ENCODE data around the gene FLT3LG. TPM values are rescaled to one million over a fixed set of nuclear protein-coding genes. Genes with fewer than 3 reads are reported as not detected.

Gene FLT3LG
- total RNA-seq, 1 donor from 2014 or later, result 11.3 TPM

- no peak for TF ChIP-seq CTCF (IDR thresholded peaks at IDR 0.05)
- H3K36me3 Mint-ChIP-seq (ENCODE audit: unreplicated experiment), result no peaks in the 10 kb centered on the region
- peaks cover 73% of the 10 kb centered on the region for H3K27me3 Mint-ChIP-seq (ENCODE audit: unreplicated experiment)
- no peak overlapping the region for H3K4me3 Mint-ChIP-seq (ENCODE audit: unreplicated experiment)
- H3K4me1 Mint-ChIP-seq (ENCODE audit: unreplicated experiment), result peaks cover 10% of the 10 kb centered on the region
- DNase-seq (ENCODE audit: extremely low spot score, unreplicated experiment), result no peak
- H3K27ac Mint-ChIP-seq (ENCODE audit: unreplicated experiment), result no peak overlapping the region
- no peaks in the 10 kb centered on the region for H3K9me3 Mint-ChIP-seq (ENCODE audit: unreplicated experiment)
Observed at GRCh38 chr19:49432141-49433073, 41.6 kb upstream of the FLT3LG start.

GRCh38 chr19:49433240-49433901, 40.6 kb upstream of the FLT3LG start:
- Mint-ChIP-seq H3K36me3 (ENCODE audit: unreplicated experiment) (no peaks in the 10 kb centered on the region), H3K27ac (ENCODE audit: unreplicated experiment) (no peak overlapping the region), H3K27me3 (ENCODE audit: unreplicated experiment) (peaks cover 75% of the 10 kb centered on the region), H3K4me3 (ENCODE audit: unreplicated experiment) (no peak overlapping the region), H3K9me3 (ENCODE audit: unreplicated experiment) (no peaks in the 10 kb centered on the region), H3K4me1 (ENCODE audit: unreplicated experiment) (peaks cover 4% of the 10 kb centered on the region)
- no peak for TF ChIP-seq CTCF (IDR thresholded peaks at IDR 0.05)
- DNase-seq (ENCODE audit: extremely low spot score, unreplicated experiment), result no peak

DNA sequence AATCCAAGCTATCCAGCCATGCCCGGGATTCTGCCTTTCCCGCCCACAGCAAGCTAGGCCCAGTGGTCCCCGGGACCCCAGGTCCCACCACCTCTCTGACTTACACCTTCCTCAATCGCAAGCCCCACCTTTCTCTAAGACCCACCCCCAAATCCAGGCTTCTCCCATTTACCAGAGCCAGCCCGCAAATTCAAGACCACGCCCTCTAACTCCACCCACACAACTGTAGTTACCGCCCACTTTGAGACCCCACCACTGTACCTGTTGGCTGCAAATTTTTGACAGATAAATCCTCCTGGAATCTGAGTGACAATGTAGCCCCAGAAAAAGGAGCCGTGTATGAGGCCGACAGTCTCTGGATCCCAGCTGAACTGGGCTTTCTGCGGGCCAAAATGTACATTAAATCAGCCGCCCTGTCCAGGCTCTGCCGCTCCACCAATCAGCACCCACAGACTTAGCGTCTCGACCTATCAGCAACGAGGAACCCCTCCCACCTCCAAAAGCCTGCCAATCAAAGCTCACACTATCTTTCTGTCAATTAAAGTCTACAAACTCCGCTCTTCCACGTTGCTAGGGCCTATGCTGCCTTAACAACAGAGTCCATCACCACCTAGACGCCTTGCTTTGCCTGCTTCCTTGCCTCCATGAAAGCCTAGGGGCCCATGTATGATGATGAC, 39.0 kb upstream of the FLT3LG start:
- Mint-ChIP-seq H3K27me3 (ENCODE audit: unreplicated experiment) (peaks cover 77% of the 10 kb centered on the region), H3K4me1 (ENCODE audit: unreplicated experiment) (no peaks in the 10 kb centered on the region), H3K9me3 (ENCODE audit: unreplicated experiment) (no peaks in the 10 kb centered on the region), H3K36me3 (ENCODE audit: unreplicated experiment) (no peaks in the 10 kb centered on the region), H3K4me3 (ENCODE audit: unreplicated experiment) (no peak overlapping the region), H3K27ac (ENCODE audit: unreplicated experiment) (no peak overlapping the region)
- DNase-seq (ENCODE audit: extremely low spot score, unreplicated experiment), result no peak
- TF ChIP-seq CTCF (IDR thresholded peaks at IDR 0.05), result no peak

DNA sequence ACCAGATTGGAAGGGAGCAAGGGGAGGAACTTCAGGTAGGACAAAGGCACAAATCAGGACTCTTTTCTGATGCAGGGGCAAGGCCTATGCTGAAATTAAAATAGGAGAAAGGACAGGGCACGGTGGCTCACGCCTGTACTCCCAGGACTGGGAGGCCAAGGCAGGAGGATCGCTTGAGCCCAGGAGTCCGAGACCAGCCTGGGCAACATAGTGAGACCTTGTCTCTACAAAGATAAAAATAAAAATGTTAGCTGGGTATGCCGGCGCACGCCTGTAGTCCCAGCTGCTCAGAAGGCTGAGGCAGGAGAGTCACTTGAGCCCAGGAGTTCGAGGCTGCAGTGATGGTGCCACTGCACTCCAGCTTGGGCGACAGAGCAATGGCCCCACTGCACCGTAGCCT, 38.3 kb upstream of the FLT3LG start:
- H3K9me3 Mint-ChIP-seq (ENCODE audit: unreplicated experiment), result no peaks in the 10 kb centered on the region
- peaks cover 3% of the 10 kb centered on the region for H3K4me1 Mint-ChIP-seq (ENCODE audit: unreplicated experiment)
- H3K27ac Mint-ChIP-seq (ENCODE audit: unreplicated experiment), result no peak overlapping the region
- H3K27me3 Mint-ChIP-seq (ENCODE audit: unreplicated experiment), result peaks cover 78% of the 10 kb centered on the region
- TF ChIP-seq CTCF (IDR thresholded peaks at IDR 0.05), result no peak
- no peak for DNase-seq (ENCODE audit: extremely low spot score, unreplicated experiment)
- no peaks in the 10 kb centered on the region for H3K36me3 Mint-ChIP-seq (ENCODE audit: unreplicated experiment)
- no peak overlapping the region for H3K4me3 Mint-ChIP-seq (ENCODE audit: unreplicated experiment)

Measured in osteocyte (in vitro differentiated cells).